ENCODE data around the gene PRDM5.

Gene PRDM5

DNA sequence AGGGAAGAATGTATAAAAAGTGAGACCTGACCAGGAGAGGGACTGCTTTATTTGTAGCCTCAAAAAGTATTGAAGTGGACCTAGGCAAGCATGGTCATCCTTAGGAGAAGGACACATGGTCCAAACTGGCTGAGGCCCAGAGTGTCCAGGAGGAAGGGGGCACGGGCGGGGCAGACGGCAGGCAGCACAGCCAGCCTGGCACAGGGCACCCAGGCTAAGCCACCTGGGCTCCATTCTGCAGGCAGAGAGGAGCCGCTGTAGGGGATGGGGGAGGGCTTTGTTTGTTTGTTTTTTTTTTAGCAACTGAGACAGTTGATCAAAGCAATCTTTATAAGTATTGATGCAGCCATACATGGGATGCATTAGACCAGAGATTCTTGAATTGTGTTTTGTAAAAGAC is 188.6 kb downstream of the PRDM5 start:
- Mint-ChIP-seq H3K9me3 (no peaks in the 10 kb centered on the region), H3K27me3 (no peaks in the 10 kb centered on the region), H3K27ac (no peak overlapping the region), H3K4me1 (no peaks in the 10 kb centered on the region), H3K4me3 (no peak overlapping the region)
- no peak for DNase-seq
- no peak for ATAC-seq

DNA sequence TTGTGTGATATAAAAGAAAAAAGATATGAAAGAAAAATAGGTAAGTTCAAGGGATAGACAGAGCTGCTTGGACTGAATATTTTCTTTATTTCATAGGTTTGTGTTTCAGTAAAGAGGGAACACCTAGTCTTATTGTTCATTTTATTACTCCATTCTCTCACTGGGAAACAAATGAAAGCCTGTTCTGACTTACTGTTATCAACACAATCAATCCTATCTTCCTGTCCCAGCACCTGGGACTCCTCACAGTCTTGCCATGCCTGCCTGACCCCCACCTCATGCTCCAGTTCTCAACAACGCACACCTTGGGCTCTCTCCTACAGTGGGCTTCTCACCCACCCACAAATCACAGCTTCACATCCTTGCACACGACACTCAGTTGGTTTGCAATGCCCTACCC is 189.5 kb downstream of the PRDM5 start:
- H3K27me3 Mint-ChIP-seq, result no peaks in the 10 kb centered on the region
- H3K27ac Mint-ChIP-seq, result no peak overlapping the region
- H3K4me1 Mint-ChIP-seq, result no peaks in the 10 kb centered on the region
- no peaks in the 10 kb centered on the region for H3K9me3 Mint-ChIP-seq
- ATAC-seq, result no peak
- H3K4me3 Mint-ChIP-seq, result no peak overlapping the region
- no peak for DNase-seq

DNA sequence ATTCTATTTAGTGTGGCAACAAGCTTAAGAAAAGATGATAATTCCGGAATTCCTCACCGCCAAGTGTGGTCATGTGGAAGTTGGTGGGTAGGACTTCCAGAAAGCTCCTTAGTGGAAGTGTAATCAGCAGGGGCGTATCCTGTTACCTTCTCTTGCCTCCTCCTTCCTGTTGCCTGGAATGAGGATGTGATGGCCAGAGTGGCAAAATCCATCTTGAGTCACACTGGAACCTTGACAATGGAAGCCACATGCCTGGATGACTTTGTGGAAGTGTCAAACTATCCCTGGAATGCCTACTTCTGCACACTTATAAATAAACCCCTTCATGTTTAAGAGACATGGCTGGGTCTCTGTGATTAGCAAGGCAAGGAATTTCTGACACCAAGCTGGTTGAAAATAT is 191.0 kb downstream of the PRDM5 start:
- Mint-ChIP-seq H3K9me3 (no peaks in the 10 kb centered on the region), H3K4me3 (no peak overlapping the region), H3K4me1 (no peaks in the 10 kb centered on the region), H3K27me3 (no peaks in the 10 kb centered on the region), H3K27ac (no peak overlapping the region)
- DNase-seq (no peak), ATAC-seq (no peak)

DNA sequence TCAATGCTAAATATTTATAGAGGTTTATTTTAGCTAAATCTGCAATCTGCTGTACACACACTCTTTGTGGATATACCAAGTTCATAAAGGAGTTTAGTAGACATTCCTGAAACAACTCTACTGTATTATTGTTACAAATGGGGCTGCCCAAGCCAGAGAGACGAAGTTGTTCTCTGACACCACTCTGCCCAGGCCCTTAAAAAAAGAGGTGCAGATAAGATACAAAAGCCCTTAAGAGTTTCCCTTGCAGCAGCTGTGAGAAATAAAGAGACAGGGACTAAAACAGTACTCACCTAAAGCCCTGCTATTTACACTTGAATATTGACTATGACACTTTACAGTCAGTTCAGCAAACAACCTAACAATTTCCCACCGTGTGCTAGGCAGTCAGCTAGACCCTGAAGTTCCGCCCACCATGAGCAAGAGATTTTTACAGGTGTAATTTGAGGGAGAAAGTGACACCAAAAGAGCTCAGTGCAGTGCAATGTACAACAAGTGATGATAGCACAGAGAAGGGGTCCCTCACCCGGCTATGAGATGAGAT is 191.7 kb downstream of the PRDM5 start:
- DNase-seq (no peak), ATAC-seq (no peak)
- H3K4me1 Mint-ChIP-seq, result no peaks in the 10 kb centered on the region
- H3K27ac Mint-ChIP-seq, result no peak overlapping the region
- no peaks in the 10 kb centered on the region for H3K27me3 Mint-ChIP-seq
- H3K4me3 Mint-ChIP-seq, result no peak overlapping the region
- no peaks in the 10 kb centered on the region for H3K9me3 Mint-ChIP-seq

DNA sequence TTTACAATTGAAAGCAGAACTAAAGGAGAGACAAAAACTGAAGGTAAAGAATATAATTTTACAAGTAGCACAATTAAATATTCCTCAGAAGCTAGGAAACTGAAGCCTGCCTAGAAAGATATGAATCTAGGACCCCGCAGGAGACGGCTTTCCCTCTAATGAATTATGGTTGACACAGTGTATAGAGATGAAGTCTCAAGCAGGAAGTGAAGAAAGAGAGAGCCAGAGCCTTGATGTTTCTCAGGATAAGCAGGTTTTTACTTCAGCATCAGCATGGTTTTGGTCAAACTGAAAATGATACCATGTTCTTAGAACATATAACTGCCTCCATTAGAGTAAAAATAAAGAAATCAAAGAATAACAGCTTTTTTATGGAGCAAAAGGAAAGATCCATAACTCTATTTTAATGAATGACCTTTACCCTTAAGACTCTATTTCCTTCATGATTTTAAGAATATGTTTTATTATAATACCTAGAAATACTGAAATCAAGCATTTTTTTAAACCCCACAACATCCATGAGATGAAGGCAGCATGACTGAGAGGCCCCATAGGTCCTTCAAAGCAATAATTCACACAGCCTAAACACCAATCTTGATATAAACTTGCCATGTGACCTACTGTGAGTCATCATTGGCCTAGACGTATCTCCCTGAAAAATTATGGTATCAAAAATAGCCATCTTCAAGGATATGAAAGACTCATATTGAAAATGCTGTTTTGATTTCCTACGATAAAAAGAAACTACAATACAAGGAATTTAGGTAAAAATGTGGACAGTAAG is 193.4 kb downstream of the PRDM5 start:
- peak overlapping the region in 1 of 2 donors; percentile 66 for H3K27ac Mint-ChIP-seq
- DNase-seq (no peak), ATAC-seq (no peak)
- H3K4me1 Mint-ChIP-seq, result no peaks in the 10 kb centered on the region
- no peaks in the 10 kb centered on the region for H3K27me3 Mint-ChIP-seq
- H3K4me3 Mint-ChIP-seq, result no peak overlapping the region
- no peaks in the 10 kb centered on the region for H3K9me3 Mint-ChIP-seq

DNA sequence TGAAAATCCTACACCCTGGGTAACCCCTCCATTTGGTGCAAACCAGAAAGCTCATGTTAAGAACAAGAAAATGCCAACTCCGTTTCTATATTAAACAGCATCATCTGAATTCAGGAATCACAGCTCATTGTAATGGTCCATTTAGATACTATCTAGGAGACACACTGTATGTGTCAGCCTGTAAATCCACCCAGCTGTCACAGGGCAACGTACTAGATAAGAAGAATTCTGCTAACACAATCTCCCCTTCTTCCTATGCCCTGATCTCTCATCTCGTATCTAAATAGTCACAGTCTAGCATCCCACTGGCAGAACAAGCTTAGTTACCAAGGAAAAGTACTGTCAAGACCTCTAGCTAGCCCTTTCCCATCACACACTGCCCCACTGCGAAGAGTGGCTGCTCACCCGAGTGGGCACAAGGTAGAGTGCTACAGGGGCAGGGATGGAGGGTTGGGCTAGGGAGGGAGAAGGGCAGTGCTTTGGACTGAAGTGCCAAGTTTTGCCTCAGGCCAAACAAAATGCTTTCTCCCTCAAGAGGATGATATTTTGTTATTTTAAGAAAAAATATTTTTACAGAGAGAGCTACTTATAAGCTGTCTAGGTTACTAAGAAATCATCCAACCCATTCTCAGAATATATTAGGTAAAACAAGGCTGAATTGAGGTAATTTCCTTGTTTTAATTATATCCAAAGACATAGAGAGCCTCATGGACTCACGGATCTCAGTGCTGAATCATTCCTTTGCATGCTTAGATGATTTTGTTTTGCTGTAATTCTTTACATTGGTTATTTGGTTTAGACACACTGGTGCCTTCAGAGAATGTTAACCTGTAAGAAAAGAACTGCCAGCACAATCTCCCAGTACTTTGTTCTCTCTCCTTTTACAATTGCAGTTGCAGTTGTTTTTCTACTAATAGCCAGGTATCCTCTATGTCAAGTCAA is 196.6 kb downstream of the PRDM5 start:
- Mint-ChIP-seq H3K27me3 (no peaks in the 10 kb centered on the region), H3K4me3 (no peak overlapping the region), H3K4me1 (no peaks in the 10 kb centered on the region), H3K9me3 (no peaks in the 10 kb centered on the region), H3K27ac (peak overlapping the region in 1 of 2 donors; percentile 38)
- no peak for DNase-seq
- ATAC-seq, result no peak

DNA sequence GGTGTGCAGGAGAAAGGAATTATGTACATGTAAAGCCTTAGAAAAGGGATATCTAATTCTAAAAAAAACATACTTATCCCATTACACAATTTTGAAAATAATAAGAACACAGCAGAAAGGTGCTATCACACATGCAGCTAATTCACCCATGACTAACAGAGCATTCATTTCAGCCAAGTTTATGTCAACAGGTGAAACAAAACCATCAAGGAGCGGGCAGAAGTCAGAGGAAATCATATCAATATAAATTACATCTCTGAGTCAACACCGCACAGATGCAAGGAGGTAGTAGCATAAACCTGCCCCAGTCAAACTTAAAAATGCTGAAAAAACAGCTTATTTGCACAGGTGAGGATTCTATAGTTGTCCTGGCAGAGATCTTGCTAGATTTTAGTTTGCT is 197.9 kb downstream of the PRDM5 start:
- Mint-ChIP-seq H3K27ac (no peak overlapping the region), H3K4me3 (no peak overlapping the region), H3K4me1 (no peaks in the 10 kb centered on the region), H3K27me3 (no peaks in the 10 kb centered on the region), H3K9me3 (no peaks in the 10 kb centered on the region)
- ATAC-seq (no peak), DNase-seq (no peak)

DNA sequence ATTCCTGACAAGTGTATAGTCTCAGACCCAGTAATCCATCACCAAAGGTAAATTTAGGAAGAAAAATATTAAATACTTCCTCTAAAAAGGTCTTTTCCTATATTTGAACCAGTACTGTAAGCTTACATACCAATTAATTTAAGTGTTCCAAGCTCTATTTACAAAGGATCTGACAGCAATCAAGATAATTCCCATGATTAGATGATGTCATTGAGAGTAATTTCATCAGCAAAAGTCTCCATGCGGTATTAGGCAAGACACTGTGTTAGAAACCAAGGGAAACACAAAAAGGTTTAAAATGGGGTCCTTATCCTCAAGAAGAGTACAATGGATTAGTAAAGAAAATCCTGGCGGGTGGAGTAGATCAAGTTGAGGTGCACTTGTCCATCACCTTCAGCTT is 198.5 kb downstream of the PRDM5 start:
- H3K4me3 Mint-ChIP-seq, result no peak overlapping the region
- ATAC-seq (no peak), DNase-seq (no peak)

DNA sequence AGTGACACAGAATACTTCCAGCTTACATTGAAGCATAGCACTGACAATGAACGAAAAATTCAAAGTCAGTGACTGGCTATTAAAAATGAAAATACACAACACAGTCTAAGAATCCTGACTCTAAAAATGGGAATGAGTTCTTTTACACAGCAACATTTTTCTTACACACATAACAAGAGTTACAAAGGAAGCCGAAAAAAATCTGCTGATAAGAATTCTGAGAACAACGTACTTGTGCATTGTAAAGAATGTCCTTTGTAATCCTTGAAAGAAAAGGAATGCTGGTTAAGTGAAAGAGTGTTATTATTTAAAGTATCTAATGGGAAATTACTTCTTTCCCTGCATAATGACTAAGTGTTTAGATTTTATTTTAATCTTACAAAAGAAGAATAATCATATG is 199.4 kb downstream of the PRDM5 start:
- H3K9me3 Mint-ChIP-seq, result no peaks in the 10 kb centered on the region
- no peak for ATAC-seq
- H3K27ac Mint-ChIP-seq, result no peak overlapping the region
- no peak for DNase-seq
- H3K27me3 Mint-ChIP-seq, result no peaks in the 10 kb centered on the region
- no peak overlapping the region for H3K4me3 Mint-ChIP-seq
- no peaks in the 10 kb centered on the region for H3K4me1 Mint-ChIP-seq

More for the DNA sequence above, 198.5 kb downstream of the PRDM5 start:
- H3K9me3 Mint-ChIP-seq, result no peaks in the 10 kb centered on the region
- no peaks in the 10 kb centered on the region for H3K27me3 Mint-ChIP-seq
- H3K27ac Mint-ChIP-seq, result no peak overlapping the region
- no peaks in the 10 kb centered on the region for H3K4me1 Mint-ChIP-seq

DNA sequence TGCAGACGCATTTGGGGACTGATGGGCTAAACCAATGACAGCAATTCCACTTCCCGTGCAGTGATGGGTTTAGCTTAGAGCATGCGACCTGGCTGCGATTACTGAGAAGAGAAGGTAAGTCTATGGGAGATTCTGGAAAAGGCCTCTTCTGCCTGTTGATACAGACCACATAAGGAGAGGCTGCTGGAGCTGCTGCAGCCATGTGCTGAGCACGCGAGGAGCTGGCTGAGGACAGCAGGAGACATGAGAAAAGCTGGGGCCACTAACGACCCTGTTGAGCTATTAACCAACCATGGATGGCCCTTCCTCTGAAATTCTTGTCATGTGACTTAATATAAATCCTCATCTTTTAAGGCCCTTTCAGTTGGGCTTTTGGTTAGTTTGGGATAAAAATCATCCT is 199.9 kb downstream of the PRDM5 start:
- ATAC-seq (no peak), DNase-seq (no peak)
- Mint-ChIP-seq H3K9me3 (no peaks in the 10 kb centered on the region), H3K27me3 (no peaks in the 10 kb centered on the region), H3K4me1 (no peaks in the 10 kb centered on the region), H3K4me3 (no peak overlapping the region), H3K27ac (no peak overlapping the region)

DNA sequence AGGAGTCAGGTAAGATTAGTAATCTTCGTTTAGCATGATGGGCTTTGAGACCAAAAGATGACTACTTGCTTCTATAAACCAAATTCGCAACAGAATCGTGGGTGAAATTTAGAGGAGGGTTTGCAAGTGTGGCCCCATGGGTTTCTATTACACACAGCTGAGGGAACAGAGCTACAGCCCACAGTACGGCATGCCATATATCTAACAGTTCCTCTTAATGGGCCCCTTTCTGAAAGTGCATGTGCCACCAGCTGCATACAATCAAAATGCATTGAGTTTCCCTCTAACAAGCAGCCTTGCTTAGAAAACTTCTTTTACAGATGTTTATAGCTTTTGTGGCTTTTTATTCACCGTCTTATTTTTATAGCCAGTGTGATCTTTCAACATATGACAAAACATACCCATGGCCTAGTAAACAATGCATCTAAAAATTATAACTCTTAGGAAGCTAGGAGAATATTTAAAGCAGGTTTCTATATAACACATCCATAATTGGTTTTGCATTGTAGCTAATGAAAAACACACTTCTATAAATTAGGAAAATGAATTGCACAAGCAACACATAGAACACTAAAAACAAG is 202.1 kb downstream of the PRDM5 start:
- ATAC-seq (no peak), DNase-seq (no peak)
- Mint-ChIP-seq H3K4me1 (no peaks in the 10 kb centered on the region), H3K9me3 (no peaks in the 10 kb centered on the region), H3K4me3 (no peak overlapping the region), H3K27me3 (no peaks in the 10 kb centered on the region), H3K27ac (no peak overlapping the region)

DNA sequence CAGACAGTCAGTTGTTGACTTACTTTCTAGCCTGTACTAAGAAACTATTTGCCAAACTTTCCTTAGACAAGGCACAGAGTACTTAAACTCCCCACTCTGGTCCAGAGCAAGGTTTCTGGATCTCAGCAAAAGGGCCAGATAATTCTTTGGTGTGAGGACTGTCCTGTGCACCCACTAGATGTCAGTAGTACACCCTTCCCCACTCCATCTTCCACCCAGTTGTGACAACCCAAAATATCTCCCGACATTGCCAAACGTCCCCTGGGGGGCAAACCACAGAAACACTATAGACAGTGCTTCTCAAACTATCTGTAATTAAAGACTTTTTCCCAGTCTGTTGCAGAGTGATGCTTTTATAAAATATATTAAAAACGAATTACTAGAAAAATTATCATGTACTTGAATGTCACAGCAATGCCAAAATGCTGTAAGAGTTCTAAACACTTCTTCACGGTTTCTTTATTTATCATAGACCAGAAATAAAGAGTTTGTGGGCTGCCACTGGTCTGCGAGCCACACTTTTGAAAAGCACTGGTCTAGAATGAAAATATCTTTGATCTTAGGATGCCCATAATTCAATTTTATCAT is 203.5 kb downstream of the PRDM5 start:
- Mint-ChIP-seq H3K27me3 (no peaks in the 10 kb centered on the region), H3K27ac (no peak overlapping the region), H3K4me3 (no peak overlapping the region), H3K9me3 (no peaks in the 10 kb centered on the region), H3K4me1 (no peaks in the 10 kb centered on the region)
- DNase-seq (peak; percentile 21 to 28), ATAC-seq (peak; percentile 82)

DNA sequence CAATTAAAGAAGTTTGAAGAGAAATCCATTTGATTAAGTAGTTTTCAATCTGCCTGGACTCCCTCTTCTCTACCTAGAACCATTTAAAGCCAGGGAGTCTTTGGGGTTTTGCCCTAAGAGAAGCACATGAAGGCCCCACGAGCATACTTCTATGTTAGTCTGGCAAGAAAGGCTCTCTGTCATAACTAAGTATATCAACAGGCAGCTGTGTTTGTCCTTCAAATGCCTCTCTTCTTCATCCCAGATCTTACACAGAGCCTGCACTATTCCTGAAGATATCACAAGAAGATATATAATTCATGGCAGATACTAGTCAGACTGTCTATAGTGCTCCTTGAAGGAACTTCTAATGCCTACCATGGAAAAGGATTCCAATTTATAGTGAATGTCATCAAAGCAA is 206.2 kb downstream of the PRDM5 start:
- ATAC-seq (no peak), DNase-seq (no peak)
- no peaks in the 10 kb centered on the region for H3K4me1 Mint-ChIP-seq
- no peak overlapping the region for H3K27ac Mint-ChIP-seq
- no peaks in the 10 kb centered on the region for H3K27me3 Mint-ChIP-seq
- H3K9me3 Mint-ChIP-seq, result no peaks in the 10 kb centered on the region
- H3K4me3 Mint-ChIP-seq, result no peak overlapping the region

DNA sequence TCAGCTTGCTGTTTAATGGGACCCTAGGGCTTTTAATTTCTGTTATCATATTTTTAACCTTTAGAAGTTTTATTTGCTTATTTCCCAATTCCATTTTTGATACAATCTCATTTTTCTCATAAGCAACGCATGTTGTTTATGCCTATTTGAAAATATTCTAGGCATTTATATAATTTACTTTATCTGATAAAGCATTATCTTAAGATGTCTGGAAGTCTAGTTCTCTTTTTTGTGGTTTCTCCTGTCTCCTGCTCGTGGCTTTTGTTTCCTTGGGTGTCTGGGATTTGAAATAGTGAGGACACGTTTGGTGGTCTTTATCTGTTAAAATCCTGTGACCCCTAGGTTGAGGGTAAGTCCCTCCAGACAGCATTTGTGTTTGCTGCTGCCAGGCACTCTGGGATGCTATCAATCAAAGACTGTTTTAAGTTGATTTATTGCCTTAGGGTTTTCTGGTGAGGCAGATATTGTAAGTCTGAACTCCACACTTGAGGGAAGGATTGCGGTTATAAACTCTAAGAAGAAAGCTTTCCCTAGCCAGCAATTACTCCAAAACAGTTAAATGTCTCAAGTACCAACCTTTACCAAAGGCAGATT is 208.0 kb downstream of the PRDM5 start:
- H3K4me1 Mint-ChIP-seq, result no peaks in the 10 kb centered on the region

DNA sequence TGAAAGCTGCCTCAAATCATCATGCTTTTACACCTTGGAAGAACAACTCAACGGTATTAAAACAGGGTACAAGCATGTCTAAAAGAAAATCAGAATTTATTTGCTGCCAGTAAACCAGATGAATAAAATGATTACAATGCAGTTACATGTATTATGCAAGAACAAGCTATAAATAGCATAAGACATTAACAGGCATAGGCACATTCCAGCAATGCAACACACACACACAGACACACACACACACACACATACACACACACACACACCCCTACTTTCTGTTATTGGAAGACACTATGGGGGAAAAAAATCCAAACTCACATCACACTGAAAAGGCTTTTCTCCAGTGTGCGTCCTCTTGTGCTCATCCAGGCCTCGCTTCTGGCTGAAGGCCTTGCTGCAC is 212.5 kb downstream of the PRDM5 start:
- DNase-seq, result no peak
- Mint-ChIP-seq H3K9me3 (peaks cover 0 to 23% of the 10 kb centered on the region in 2 donors), H3K4me3 (no peak overlapping the region), H3K27ac (no peak overlapping the region), H3K27me3 (no peaks in the 10 kb centered on the region), H3K4me1 (no peaks in the 10 kb centered on the region)
- ATAC-seq, result no peak

More for the DNA sequence above, 208.0 kb downstream of the PRDM5 start:
- ATAC-seq, result no peak
- Mint-ChIP-seq H3K4me3 (no peak overlapping the region), H3K9me3 (peaks cover 0 to 12% of the 10 kb centered on the region in 2 donors), H3K27me3 (no peaks in the 10 kb centered on the region), H3K27ac (no peak overlapping the region)
- no peak for DNase-seq
